ENCODE measurements around the gene IP6K2.
"Not testable (repeated sequence)": the region's sequence is repeated elsewhere in the genome, so short reads cannot be mapped to it uniquely, and the experiment has no call there.

DNA sequence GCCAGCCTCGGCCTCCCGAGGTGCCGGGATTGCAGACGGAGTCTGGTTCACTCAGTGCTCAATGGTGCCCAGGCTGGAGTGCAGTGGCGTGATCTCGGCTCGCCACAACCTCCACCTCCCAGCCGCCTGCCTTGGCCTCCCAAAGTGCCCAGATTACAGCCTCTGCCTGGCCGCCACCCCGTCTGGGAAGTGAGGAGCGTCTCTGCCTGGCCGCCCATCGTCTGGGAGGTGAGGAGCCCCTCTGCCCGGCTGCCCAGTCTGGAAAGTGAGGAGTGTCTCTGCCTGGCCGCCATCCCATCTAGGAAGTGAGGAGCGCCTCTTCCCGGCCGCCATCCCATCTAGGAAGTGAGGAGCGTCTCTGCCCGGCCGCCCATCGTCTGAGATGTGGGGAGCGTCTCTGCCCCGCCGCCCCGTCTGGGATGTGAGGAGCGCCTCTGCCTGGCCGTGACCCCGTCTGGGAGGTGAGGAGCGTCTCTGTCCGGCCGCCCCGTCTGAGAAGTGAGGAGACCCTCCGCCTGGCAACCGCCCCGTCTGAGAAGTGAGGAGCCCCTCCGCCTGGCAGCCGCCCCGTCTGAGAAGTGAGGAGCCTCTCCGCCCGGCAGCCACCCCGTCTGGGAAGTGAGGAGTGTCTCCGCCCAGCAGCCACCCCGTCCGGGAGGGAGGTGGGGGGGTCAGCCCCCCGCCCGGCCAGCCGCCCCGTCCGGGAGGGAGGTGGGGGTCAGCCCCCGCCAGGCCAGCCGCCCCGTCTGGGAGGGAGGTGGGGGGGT, 16.9 kb upstream of the IP6K2 start:
- TF ChIP-seq, protein P1, sequence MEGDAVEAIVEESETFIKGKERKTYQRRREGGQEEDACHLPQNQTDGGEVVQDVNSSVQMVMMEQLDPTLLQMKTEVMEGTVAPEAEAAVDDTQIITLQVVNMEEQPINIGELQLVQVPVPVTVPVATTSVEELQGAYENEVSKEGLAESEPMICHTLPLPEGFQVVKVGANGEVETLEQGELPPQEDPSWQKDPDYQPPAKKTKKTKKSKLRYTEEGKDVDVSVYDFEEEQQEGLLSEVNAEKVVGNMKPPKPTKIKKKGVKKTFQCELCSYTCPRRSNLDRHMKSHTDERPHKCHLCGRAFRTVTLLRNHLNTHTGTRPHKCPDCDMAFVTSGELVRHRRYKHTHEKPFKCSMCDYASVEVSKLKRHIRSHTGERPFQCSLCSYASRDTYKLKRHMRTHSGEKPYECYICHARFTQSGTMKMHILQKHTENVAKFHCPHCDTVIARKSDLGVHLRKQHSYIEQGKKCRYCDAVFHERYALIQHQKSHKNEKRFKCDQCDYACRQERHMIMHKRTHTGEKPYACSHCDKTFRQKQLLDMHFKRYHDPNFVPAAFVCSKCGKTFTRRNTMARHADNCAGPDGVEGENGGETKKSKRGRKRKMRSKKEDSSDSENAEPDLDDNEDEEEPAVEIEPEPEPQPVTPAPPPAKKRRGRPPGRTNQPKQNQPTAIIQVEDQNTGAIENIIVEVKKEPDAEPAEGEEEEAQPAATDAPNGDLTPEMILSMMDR (IDR thresholded peaks at IDR 0.05; ENCODE audit: low read length): not testable (repeated sequence)
- TF ChIP-seq EZH2 (IDR thresholded peaks at IDR 0.05; ENCODE audit: borderline replicate concordance, low read length): not testable (repeated sequence)
